GOT3 (cell line): ENCODE results near the gene KITLG.
"Not testable (repeated sequence)": the region's sequence is repeated elsewhere in the genome, so short reads cannot be mapped to it uniquely, and the experiment has no call there.

Source experiments
- DNase-seq: peaks from one replicate; lab custom pipeline; 2025; ENCODE audit warnings: mixed read lengths; lab: John Stamatoyannopoulos, UW

Gene KITLG

GRCh38 chr12:88538697-88539096 is 41.6 kb downstream of the KITLG start:
- DNase-seq: no peak

DNA sequence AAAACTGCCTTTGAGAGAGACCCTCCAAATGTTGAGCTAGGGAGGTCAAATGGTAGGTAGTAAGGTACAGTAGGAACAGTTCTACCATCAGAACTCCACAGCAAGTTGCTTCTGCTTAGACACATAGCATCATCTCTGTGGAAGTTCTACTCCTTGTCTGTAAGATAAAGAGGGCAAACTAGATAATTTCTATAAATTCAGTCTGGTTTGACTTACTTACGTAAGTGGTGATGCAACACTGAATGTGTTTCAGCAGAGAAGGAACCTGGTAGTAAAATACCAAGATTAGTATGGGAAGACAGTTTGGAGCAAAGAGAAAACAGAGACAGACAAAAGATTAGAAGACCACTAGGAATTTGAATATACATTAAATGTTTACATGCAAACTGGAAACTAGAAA is 42.0 kb downstream of the KITLG start:
- no peak for DNase-seq

GRCh38 chr12:88530868-88531267 is 49.4 kb downstream of the KITLG start:
- DNase-seq: no peak

- no peak for DNase-seq
Observed at GRCh38 chr12:88529531-88530488, 50.5 kb downstream of the KITLG start.

DNA sequence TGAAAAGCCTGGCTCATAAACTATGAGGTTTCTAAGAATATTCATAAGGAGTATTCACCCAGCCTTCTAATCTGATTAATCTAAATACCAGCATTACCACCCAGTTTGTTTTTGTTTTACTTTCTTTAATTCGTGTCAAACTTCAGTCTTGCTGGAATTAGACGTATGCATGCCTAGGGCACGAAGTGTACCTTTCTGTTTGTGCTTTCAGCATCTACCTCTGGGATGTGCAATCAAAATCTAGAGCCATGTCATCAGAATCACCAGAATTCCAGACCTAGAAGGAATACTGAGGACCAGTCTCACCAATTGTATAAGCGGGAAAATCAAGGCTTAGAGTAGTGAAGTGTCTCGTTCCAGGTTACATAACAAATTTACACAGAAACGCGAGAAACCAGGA is 57.3 kb downstream of the KITLG start:
- no peak for DNase-seq

- no peak for DNase-seq
Observed at GRCh38 chr12:88520436-88520820, 59.8 kb downstream of the KITLG start.

- DNase-seq: no peak
Observed at GRCh38 chr12:88519802-88520435, 60.4 kb downstream of the KITLG start.

DNA sequence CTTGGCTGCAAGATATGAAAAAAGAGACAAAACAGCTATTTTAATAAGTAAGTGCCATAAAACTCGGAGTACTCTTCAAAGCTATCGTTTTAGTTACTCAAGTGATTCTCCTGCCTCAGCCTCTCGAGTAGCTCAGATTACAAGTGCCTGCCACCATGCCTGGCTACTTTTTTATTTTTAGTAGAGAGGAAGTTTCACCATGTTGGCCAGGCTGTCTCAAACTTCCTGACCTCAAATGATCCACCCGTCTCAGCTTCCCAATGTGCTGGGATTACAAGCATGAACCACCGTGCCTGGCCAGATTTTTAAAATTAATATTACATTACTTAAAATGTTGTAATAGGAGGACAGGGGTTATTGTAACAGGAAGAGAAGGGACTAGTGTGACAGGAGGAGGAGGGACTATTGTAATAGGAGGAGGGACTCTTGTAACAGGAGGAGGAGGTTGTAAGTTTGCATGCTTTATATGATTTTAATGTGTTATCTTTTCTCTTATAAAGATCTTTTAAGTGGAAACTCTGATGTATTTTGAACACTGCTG is 61.3 kb downstream of the KITLG start:
- DNase-seq: no peak

DNA sequence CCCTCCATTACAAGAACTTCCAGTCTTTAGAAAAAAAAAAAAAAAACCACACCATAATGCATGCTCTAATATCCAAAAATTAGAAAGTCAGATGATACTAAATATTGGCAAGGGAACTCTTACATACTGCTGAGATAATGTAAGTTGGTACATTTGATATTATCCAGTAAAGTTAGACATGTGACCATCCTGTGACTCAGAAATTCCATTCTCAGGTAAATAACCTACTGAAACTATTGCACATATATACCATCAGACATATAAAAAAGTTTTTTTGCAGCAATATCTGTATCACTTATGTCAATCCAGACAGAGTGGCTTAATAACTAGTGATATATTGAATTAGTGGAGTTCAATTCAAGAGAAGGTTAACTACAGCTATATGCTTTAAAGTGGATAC is 63.5 kb downstream of the KITLG start:
- no peak for DNase-seq

DNA sequence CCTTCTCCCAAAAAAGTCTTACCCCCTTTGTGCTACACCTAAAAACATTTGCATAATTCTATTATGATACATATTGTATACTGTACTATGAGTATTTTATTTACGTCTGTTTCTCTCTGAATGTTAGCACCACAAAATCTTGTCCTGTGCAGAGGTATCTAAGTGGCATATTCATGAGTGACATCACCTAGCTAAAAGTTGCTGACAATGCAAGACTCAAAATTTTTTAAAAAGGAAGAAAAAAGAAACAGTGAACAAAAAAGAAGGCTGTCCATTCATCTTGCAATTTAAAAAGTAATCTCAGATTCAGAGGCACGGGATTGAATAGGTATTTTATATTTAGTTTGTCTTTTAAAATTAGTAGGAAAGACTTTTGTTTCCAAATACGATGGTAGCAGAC is 69.4 kb downstream of the KITLG start:
- no peak for DNase-seq

GRCh38 chr12:88509851-88510250 is 70.4 kb downstream of the KITLG start:
- no peak for DNase-seq

GRCh38 chr12:88509347-88509746 is 70.9 kb downstream of the KITLG start:
- no peak for DNase-seq

DNA sequence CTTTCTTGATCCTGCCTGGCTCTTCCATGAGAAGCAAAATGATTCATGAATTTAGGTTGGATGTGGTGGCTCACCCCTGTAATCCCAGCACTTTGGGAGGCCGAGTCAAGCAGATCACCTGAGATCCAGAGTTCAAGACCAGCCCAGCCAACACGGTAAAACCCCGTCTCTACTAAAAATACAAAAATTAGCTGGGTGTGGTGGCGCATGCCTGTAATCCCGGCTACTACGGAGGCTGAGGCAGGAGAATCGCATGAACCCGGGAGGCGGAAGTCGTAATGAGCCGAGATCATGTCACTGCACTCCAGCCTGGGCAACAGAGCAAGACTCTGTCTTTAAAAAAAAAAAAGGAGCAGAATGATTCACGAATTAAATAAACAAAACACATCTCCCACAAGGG is 72.4 kb downstream of the KITLG start:
- not testable (repeated sequence) for DNase-seq

- DNase-seq: no peak
Observed at GRCh38 chr12:88507270-88507669, 73.0 kb downstream of the KITLG start.

DNA sequence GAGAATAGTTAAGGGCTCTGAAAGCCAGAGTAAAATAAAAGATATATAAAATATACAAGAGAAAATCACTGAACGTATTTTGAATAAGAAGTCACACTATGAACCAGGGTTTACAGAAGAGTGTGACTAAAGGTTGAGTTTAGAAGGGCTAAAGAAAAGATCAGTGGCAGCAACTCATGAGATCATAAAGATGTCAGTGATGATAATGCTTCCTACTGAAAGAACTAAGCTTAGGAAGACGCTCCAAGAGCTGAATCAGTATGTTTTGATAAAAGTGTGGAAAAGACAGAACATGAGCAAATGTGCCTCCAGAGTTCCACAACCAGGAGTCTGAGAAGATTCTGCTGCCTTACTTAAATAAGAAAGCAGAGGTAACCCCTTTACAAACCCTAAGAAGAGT is 74.6 kb downstream of the KITLG start:
- no peak for DNase-seq

- DNase-seq: no peak
Observed at GRCh38 chr12:88503281-88503703, 77.0 kb downstream of the KITLG start.

- DNase-seq: no peak
Observed at GRCh38 chr12:88501972-88502938, 78.0 kb downstream of the KITLG start.

- DNase-seq: no peak
Observed at GRCh38 chr12:88496891-88497371, 83.3 kb downstream of the KITLG start.

- no peak for DNase-seq
Observed at GRCh38 chr12:88496429-88496828, 83.8 kb downstream of the KITLG start.

DNA sequence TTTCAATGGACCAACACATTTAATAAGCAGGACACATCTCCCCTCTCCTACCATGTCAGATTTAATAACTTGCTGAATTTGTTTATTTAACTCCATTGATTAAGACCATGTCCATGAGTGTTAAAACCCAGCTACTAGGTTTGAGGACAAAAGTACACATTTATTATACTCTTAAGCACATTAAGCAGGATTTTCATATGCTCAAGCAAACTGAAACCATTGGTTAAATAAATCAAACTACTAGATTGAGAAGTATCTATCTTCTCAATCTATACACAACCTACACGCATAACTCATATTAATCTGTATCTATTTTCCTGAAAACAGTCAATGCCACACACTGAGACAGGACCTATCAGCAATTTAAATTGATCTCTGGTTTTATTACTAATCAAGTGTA is 85.2 kb downstream of the KITLG start:
- DNase-seq: no peak

DNA sequence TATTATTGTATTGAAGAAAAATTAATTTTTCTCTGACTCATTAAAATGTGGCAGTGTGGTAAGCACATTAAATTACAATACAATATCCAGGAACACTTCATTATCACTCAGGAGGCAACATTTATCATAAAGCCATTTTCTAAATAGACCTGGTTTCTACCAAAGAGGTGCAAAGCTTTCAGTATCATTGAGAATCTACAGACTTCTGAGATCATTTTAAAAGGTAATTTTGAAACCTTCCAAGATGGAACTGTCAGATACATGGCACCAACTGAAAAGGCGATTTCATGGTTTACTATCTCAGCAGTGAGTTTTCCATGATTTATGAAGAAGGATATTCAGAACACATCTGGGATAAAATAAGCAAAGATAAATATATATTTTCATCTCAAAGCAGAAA is 85.8 kb downstream of the KITLG start:
- DNase-seq: no peak

- DNase-seq: no peak
Observed at GRCh38 chr12:88493636-88494035, 86.6 kb downstream of the KITLG start.
